ENCODE data around the gene TLE2. TPM values are rescaled to one million over a fixed set of nuclear protein-coding genes. Genes with fewer than 3 reads are reported as not detected.
A peak's percentile ranks its signal among the peaks of the same experiment; 100 is the strongest.

Gene TLE2
- total and polyA plus RNA-seq, 2 of the 4 experiments (the other 2 are of a cell fraction), result under 0.01 to 0.41 TPM

GRCh38 chr19:3046698-3047495 lies 17.8 kb upstream of the TLE2 start:
- H3K4ac ChIP-seq (ENCODE audit: low read depth, low read length), result no peak overlapping the region
- H3K4me3 ChIP-seq (ENCODE audit: insufficient read depth, low read depth, low read length), result peak overlapping the region; percentile 17; the same call in 1 of the 2 replicates
- no peak overlapping the region for H3K9ac ChIP-seq (ENCODE audit: low read depth, low read length)
- intact Hi-C loops (cut with micrococcal nuclease) (no loop called here), in situ Hi-C loops (cut with MboI; ENCODE audit: low sequenced_read_pairs) (no loop called here), dilution Hi-C loops (cut with HindIII; ENCODE audit: low sequenced_read_pairs, unreplicated experiment) (no loop called here)
- H2AK9ac ChIP-seq (replicated peaks; ENCODE audit: low read depth, low read length, poor library complexity), result no peak overlapping the region
- no peak overlapping the region for H2AK5ac ChIP-seq (ENCODE audit: low read depth, low read length)
- no CpG with 5 or more reads among the region's 47 CpGs for WGBS, 2 experiments (ENCODE audit: extremely low coverage in 2 of 2, insufficient read length in 1 of 2)
- no TSS peak for BruUV-seq (replicated peaks)
- no peak overlapping the region for H2BK15ac ChIP-seq (ENCODE audit: low read depth, low read length)
- POLR2A ChIA-PET (ENCODE audit: unreplicated experiment), result interaction anchor here (0.7 kb wide), 1 partner anchor 92 kb away, joined by 10 read pairs; no protein-coding TSS in a partner anchor
- 0 out of 2 replicates have a peak, but pooled peaks cover 2% of the 10 kb centered on the region for H3K27me3 ChIP-seq (ENCODE audit: control insufficient read depth, insufficient read depth, low read length)
- no peak overlapping the region for H3K56ac ChIP-seq (ENCODE audit: extremely low read depth, insufficient read depth, low read length)
- DNase-seq, result no peak
- H4K20me1 ChIP-seq (ENCODE audit: insufficient read depth, low read length), result no peaks in the 10 kb centered on the region
- H2BK120ac ChIP-seq (ENCODE audit: low read depth, low read length), result no peak overlapping the region
- no peak overlapping the region for H2AFZ ChIP-seq (replicated peaks; ENCODE audit: low read length, poor library complexity)
- no peak overlapping the region for H2BK20ac ChIP-seq (ENCODE audit: low read depth, low read length)
- TF ChIP-seq CEBPB (IDR thresholded peaks at IDR 0.05; ENCODE audit: low read depth, low read length) (no peak), MXI1 (IDR thresholded peaks at IDR 0.05; ENCODE audit: borderline replicate concordance, low read depth, low read length) (no peak), POLR2A (IDR thresholded peaks at IDR 0.05; ENCODE audit: low read depth, low read length) (no peak), ELK1 (IDR thresholded peaks at IDR 0.05; ENCODE audit: borderline replicate concordance, low read depth, low read length) (no peak), FOS (IDR thresholded peaks at IDR 0.05; ENCODE audit: low read depth, low read length) (no peak), SMC3 (IDR thresholded peaks at IDR 0.05; ENCODE audit: low read depth, low read length) (no peak), RCOR1 (IDR thresholded peaks at IDR 0.05; ENCODE audit: insufficient replicate concordance, low read length) (no peak), MAFK (IDR thresholded peaks at IDR 0.05; ENCODE audit: low read depth, low read length) (no peak), RFX5 (IDR thresholded peaks at IDR 0.05; ENCODE audit: low read depth, low read length) (no peak)
- H2BK5ac ChIP-seq (ENCODE audit: low read depth, low read length, poor library complexity, severe bottlenecking), result no peak overlapping the region
- no peaks in the 10 kb centered on the region for H3K36me3 ChIP-seq (ENCODE audit: control insufficient read depth, insufficient read depth, low read length)
- no peak overlapping the region for H4K5ac ChIP-seq (ENCODE audit: low read depth, low read length)
- no peaks in the 10 kb centered on the region for H3K9me3 ChIP-seq (ENCODE audit: control insufficient read depth, insufficient read depth, low read length)
- ATAC-seq (ENCODE audit: low read depth), result no peak
- no peak overlapping the region for H3K23ac ChIP-seq (ENCODE audit: low read depth, low read length)
- no peaks in the 10 kb centered on the region for H3K9me1 ChIP-seq (ENCODE audit: insufficient read depth, low read length)
- CTCF ChIA-PET, result no interaction called here
- H3K27ac ChIP-seq (ENCODE audit: insufficient read depth, low read length), result no peak overlapping the region
- 0 out of 2 replicates have a peak, but pooled peaks cover 1% of the 10 kb centered on the region for H3K4me1 ChIP-seq (ENCODE audit: control insufficient read depth, insufficient read depth, low read length)
- no peaks in the 10 kb centered on the region for H3K79me1 ChIP-seq (ENCODE audit: low read depth in 1 of 2, low read length in 2 of 2)
- H3K4me2 ChIP-seq (ENCODE audit: low read depth, low read length), result peak overlapping the region; percentile 55
- H3K14ac ChIP-seq (replicated peaks; ENCODE audit: low read depth, low read length), result no peak overlapping the region
- no peak overlapping the region for H3K18ac ChIP-seq (ENCODE audit: low read depth, low read length)
- H4K91ac ChIP-seq (ENCODE audit: insufficient read depth, low read depth, low read length), result no peak overlapping the region
- H4K8ac ChIP-seq (ENCODE audit: low read depth in 2 of 2, low read length in 2 of 2), result no peak overlapping the region
